ENCODE measurements around the gene GLIS2.

GRCh38 chr16:4367393-4367856 lies 51.6 kb downstream of the GLIS2 start:
- TF ChIP-seq REST (IDR thresholded peaks at IDR 0.05; ENCODE audit: insufficient read depth in 1 of 2, low read depth in 2 of 2, low read length in 2 of 2) (no peak), POLR2AphosphoS5 (IDR thresholded peaks at IDR 0.05; ENCODE audit: low read depth, low read length) (no peak), SIN3A (IDR thresholded peaks at IDR 0.05; ENCODE audit: borderline replicate concordance, insufficient read depth, low read length) (no peak), TAF1 (IDR thresholded peaks at IDR 0.05; ENCODE audit: borderline replicate concordance, insufficient read depth, low read length) (no peak)
